ENCODE results near the gene DGCR2.
"Not testable (repeated sequence)": the region's sequence is repeated elsewhere in the genome, so short reads cannot be mapped to it uniquely, and the experiment has no call there.

DGCR2 gene

GRCh38 chr22:19040888-19041703, 81.1 kb downstream of the DGCR2 start:
- TF ChIP-seq GATA1 (IDR thresholded peaks at IDR 0.05; ENCODE audit: low read depth, low read length) (no peak), POLR2A (IDR thresholded peaks at IDR 0.05; ENCODE audit: low read length) (no peak)
- DNase-seq, result no peak

GRCh38 chr22:19040391-19040861, 81.8 kb downstream of the DGCR2 start:
- TF ChIP-seq GATA1 (IDR thresholded peaks at IDR 0.05; ENCODE audit: low read depth, low read length), result no peak
- no peak for TF ChIP-seq POLR2A (IDR thresholded peaks at IDR 0.05; ENCODE audit: low read length)
- DNase-seq, result no peak

GRCh38 chr22:19039796-19040280, 82.4 kb downstream of the DGCR2 start:
- DNase-seq, result no peak

DNA sequence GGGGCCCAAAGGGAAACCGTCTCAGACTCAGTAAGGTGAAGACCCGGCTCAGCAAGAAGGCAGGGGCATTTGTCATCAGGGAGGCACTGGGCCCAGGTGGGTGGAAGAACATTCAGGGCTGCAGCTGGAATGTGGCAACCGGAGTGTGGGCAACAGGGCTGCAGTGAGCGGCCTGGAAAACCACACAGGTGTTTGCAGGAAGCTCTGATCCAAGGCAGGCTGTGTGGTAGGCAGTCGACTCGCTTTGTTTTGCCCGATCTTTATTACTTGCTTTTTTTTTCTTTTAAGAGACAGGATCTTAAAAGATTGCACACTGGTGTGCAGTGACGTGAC, 82.8 kb downstream of the DGCR2 start:
- TF ChIP-seq POLR2A (IDR thresholded peaks at IDR 0.05; ENCODE audit: low read length) (no peak), GATA1 (IDR thresholded peaks at IDR 0.05; ENCODE audit: low read depth, low read length) (no peak)
- DNase-seq, result no peak

More at GRCh38 chr22:19039796-19040280, 82.4 kb downstream of the DGCR2 start:
- TF ChIP-seq POLR2A (IDR thresholded peaks at IDR 0.05; ENCODE audit: low read length), result no peak

GRCh38 chr22:19038728-19039447, 83.3 kb downstream of the DGCR2 start:
- TF ChIP-seq POLR2A (IDR thresholded peaks at IDR 0.05; ENCODE audit: low read length) (no peak), GATA1 (IDR thresholded peaks at IDR 0.05; ENCODE audit: low read depth, low read length) (no peak)
- DNase-seq, result no peak

DNA sequence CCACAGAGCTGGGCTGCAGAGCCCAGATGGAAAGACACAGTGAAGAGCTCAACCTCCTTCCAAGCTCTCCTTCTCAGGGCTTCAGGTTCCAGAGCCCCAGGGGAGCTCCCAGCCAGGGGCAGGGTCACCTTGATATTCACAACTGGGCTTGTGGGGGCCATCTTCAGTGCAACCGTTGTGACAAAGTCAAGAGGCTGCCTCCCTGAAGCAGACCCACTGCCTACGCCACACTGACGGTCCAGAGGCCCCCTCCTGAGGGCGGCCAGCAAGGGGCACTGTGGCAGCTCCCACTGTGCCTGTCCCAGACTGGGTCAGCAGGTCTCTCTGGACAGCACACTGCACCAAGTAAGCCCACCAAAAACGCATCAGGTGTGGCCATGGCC, 84.1 kb downstream of the DGCR2 start:
- no peak for TF ChIP-seq POLR2A (IDR thresholded peaks at IDR 0.05; ENCODE audit: low read length)
- TF ChIP-seq GATA1 (IDR thresholded peaks at IDR 0.05; ENCODE audit: low read depth, low read length), result no peak

DNA sequence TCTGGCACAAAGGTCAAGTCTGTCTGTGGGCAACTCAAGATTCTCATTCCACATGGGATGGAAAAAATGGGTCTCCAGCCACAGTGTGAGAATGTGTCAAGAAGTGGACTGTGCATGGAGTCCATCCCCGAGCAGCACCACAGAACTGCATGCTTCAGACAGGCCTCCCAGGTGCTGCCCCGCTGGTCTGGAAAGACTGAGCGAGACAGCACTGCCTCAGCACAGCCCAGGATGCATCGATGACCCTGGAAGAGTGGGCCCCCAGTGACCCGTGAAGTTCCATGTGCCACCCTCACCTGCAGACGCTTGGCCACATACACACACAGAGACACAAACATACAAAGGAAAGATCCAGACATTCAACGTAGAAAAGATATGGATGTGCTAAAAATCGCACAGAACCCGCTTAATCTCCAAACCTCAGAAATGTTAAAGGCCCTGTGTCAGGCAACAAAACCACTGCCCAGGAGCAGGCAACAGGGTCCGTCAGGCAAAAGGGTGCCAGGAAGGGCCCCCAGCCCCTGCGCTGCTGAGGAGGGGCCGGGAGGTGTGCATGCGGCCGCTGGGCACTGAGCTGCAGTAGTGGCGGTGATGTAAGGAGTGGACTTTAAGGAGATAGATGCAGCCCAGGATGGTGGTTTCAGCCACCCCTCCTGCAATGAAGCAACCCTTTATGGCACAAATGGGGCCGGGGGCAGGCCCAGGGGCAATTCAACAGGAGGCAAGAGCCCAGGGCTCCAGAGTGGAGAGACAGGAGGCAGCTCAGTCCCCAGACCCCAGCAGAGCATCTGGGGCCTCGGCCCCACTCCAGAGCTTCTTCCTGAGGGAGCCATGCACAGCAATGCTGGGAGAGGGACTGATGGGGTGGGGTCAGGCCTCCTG, 84.7 kb downstream of the DGCR2 start:
- no peak for TF ChIP-seq GATA1 (IDR thresholded peaks at IDR 0.05; ENCODE audit: low read depth, low read length)
- TF ChIP-seq POLR2A (IDR thresholded peaks at IDR 0.05; ENCODE audit: low read length), result no peak
- DNase-seq, result no peak

More for the DNA sequence above, 84.1 kb downstream of the DGCR2 start:
- no peak for DNase-seq

GRCh38 chr22:19036523-19037273, 85.5 kb downstream of the DGCR2 start:
- peak in 1 of 2 experiments; percentile 10 for DNase-seq

DNA sequence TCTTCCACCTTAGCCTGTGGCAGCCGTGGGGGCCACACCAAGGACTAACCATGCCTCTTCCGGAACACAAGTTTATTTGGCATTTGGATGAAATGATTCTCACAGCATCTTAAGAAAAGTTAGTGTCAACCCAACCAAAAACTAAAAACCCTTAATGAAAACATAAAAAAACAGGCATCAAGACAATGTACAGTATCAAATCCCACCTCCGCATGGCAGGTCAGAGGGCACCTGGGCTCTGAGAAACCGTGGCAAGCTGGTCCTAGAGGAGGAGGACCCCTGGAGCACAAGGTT, 86.0 kb downstream of the DGCR2 start:
- no peak for DNase-seq
- no peak for TF ChIP-seq POLR2A (IDR thresholded peaks at IDR 0.05; ENCODE audit: low read length)
- TF ChIP-seq GATA1 (IDR thresholded peaks at IDR 0.05; ENCODE audit: low read depth, low read length), result no peak

More at GRCh38 chr22:19036523-19037273, 85.5 kb downstream of the DGCR2 start:
- TF ChIP-seq POLR2A (IDR thresholded peaks at IDR 0.05; ENCODE audit: low read length) (no peak), GATA1 (IDR thresholded peaks at IDR 0.05; ENCODE audit: low read depth, low read length) (no peak)

GRCh38 chr22:19035474-19036228, 86.6 kb downstream of the DGCR2 start:
- TF ChIP-seq POLR2A (IDR thresholded peaks at IDR 0.05; ENCODE audit: low read length) (no peak), GATA1 (IDR thresholded peaks at IDR 0.05; ENCODE audit: low read depth, low read length) (no peak)
- DNase-seq, result no peak

- DNase-seq, result not testable (repeated sequence)
Observed at GRCh38 chr22:19035126-19035473, 87.1 kb downstream of the DGCR2 start.

- DNase-seq, result not testable (repeated sequence)
Observed at GRCh38 chr22:19034724-19035120, 87.5 kb downstream of the DGCR2 start.

GRCh38 chr22:19034031-19034723, 88.0 kb downstream of the DGCR2 start:
- DNase-seq, result not testable (repeated sequence)

DNA sequence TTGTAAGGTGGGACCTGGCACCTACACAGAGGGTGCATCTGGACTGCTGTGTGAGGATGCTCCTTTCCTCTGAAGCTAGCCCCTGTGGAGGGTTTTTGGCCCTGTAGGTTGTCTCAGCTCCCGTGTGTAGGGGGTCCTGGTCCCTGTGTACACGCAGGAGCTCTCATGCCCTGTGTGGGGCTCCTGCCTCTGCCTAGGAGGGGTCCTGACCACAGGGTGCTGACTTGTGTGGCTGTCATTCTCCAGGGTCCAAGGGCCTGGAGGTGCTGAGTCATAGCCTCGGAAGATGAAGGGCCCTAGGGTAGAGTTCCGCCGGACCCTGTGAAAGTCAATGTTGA, 88.7 kb downstream of the DGCR2 start:
- DNase-seq, result not testable (repeated sequence)

GRCh38 chr22:19032898-19033567, 89.2 kb downstream of the DGCR2 start:
- not testable (repeated sequence) for DNase-seq

- not testable (repeated sequence) for DNase-seq
Observed at GRCh38 chr22:19032156-19032785, 89.9 kb downstream of the DGCR2 start.

- not testable (repeated sequence) for DNase-seq
Observed at GRCh38 chr22:19030889-19031252, 91.3 kb downstream of the DGCR2 start.

All from erythroblast (primary cell).